GM21390 (cell line): ENCODE data around the gene PCDHGC4.

Experiments
- ATAC-seq: cut with Tn5 transposase; IDR thresholded peaks from one replicate; pipeline ENCODE4 v1.9.1; 2021; ENCODE audit not compliant: unreplicated experiment

PCDHGC4 gene

GRCh38 chr5:141511771-141512325 is 27.0 kb downstream of the PCDHGC4 start:
- ATAC-seq: no peak

GRCh38 chr5:141512390-141512910 is 27.6 kb downstream of the PCDHGC4 start:
- peak; percentile 10 for ATAC-seq

GRCh38 chr5:141512911-141513626 is 28.2 kb downstream of the PCDHGC4 start:
- ATAC-seq: no peak

GRCh38 chr5:141513627-141514329 is 28.9 kb downstream of the PCDHGC4 start:
- ATAC-seq: peak; percentile 35

- peak; percentile 4 for ATAC-seq
Measured at GRCh38 chr5:141514330-141515133, 29.7 kb downstream of the PCDHGC4 start.

GRCh38 chr5:141515141-141515540 is 30.3 kb downstream of the PCDHGC4 start:
- ATAC-seq: no peak

- no peak for ATAC-seq
Measured at GRCh38 chr5:141515946-141516671, 31.3 kb downstream of the PCDHGC4 start.

- no peak for ATAC-seq
Measured at GRCh38 chr5:141516672-141517025, 31.8 kb downstream of the PCDHGC4 start.

- ATAC-seq: no peak
Measured at GRCh38 chr5:141517312-141517711, 32.5 kb downstream of the PCDHGC4 start.

- no peak for ATAC-seq
Measured at GRCh38 chr5:141517880-141518617, 33.2 kb downstream of the PCDHGC4 start.

- no peak for ATAC-seq
Measured at GRCh38 chr5:141518618-141519015, 33.8 kb downstream of the PCDHGC4 start.

GRCh38 chr5:141519605-141520565 is 35.1 kb downstream of the PCDHGC4 start:
- no peak for ATAC-seq

- ATAC-seq: no peak
Measured at GRCh38 chr5:141521244-141521781, 36.5 kb downstream of the PCDHGC4 start.

- ATAC-seq: no peak
Measured at GRCh38 chr5:141522301-141522700, 37.5 kb downstream of the PCDHGC4 start.

GRCh38 chr5:141523991-141524390 is 39.2 kb downstream of the PCDHGC4 start:
- no peak for ATAC-seq

GRCh38 chr5:141524604-141525597 is 40.1 kb downstream of the PCDHGC4 start:
- peak; percentile 56 for ATAC-seq

- no peak for ATAC-seq
Measured at GRCh38 chr5:141525653-141526052, 40.8 kb downstream of the PCDHGC4 start.
